Muscle layer of duodenum (tissue), 2 donors: Measurements from ENCODE around the gene BRAF.

ENCODE experiments used
- H3K27ac ChIP-seq: one replicate; pipeline ENCODE4 v1.7.0; 2013; ENCODE audit warnings: mild to moderate bottlenecking, low read length
- H3K27me3 ChIP-seq: one replicate; pipeline ENCODE4 v1.7.0; 2013; ENCODE audit warnings: low read depth, mild to moderate bottlenecking, control low read depth, low read length
- H3K36me3 ChIP-seq, 2 donors: one replicate each; pipeline ENCODE4 v1.7.0; 2013; ENCODE audit warnings: low read length in 2 of 2, control low read depth in 1 of 2, mild to moderate bottlenecking in 1 of 2; ENCODE audit not compliant: insufficient read depth in 2 of 2, control insufficient read depth in 1 of 2
- H3K4me1 ChIP-seq, 2 donors: one replicate each; pipeline ENCODE4 v1.7.0; 2013; ENCODE audit warnings: low read length in 2 of 2, mild to moderate bottlenecking in 2 of 2, control low read depth in 1 of 2, moderate library complexity in 1 of 2; ENCODE audit not compliant: insufficient read depth in 2 of 2, control insufficient read depth in 1 of 2
- H3K4me3 ChIP-seq, 2 donors: one replicate each; pipeline ENCODE4 v1.7.0; 2013; ENCODE audit warnings: low read length in 2 of 2, low read depth in 1 of 2, mild to moderate bottlenecking in 1 of 2
- H3K9me3 ChIP-seq, 2 donors: one replicate each; pipeline ENCODE4 v1.7.0; 2013; ENCODE audit warnings: low read length in 2 of 2, control low read depth in 1 of 2, mild to moderate bottlenecking in 1 of 2; ENCODE audit not compliant: control insufficient read depth in 1 of 2
- donor health status: healthy.

The BRAF gene

GRCh38 chr7:140870003-140870402, 54.7 kb downstream of the BRAF start:
- H3K4me3 ChIP-seq = no peak overlapping the region
- H3K9me3 ChIP-seq = no peaks in the 10 kb centered on the region
- no peak overlapping the region for H3K27ac ChIP-seq
- H3K27me3 ChIP-seq = no peaks in the 10 kb centered on the region
- H3K4me1 ChIP-seq = peaks cover 0 to 3% of the 10 kb centered on the region in 2 donors
- H3K36me3 ChIP-seq = no peaks in the 10 kb centered on the region

- Histone ChIP-seq H3K27ac (no peak overlapping the region), H3K36me3 (no peaks in the 10 kb centered on the region), H3K4me3 (no peak overlapping the region), H3K4me1 (peaks cover 0 to 3% of the 10 kb centered on the region in 2 donors), H3K27me3 (no peaks in the 10 kb centered on the region), H3K9me3 (no peaks in the 10 kb centered on the region)
Observed at GRCh38 chr7:140869430-140869829, 55.3 kb downstream of the BRAF start.

GRCh38 chr7:140867467-140868462, 57.0 kb downstream of the BRAF start:
- peaks cover 0 to 3% of the 10 kb centered on the region in 2 donors for H3K4me1 ChIP-seq
- H3K4me3 ChIP-seq = no peak overlapping the region
- H3K27me3 ChIP-seq = no peaks in the 10 kb centered on the region
- H3K9me3 ChIP-seq = no peaks in the 10 kb centered on the region
- no peaks in the 10 kb centered on the region for H3K36me3 ChIP-seq
- no peak overlapping the region for H3K27ac ChIP-seq

- no peak overlapping the region for H3K4me3 ChIP-seq
- no peaks in the 10 kb centered on the region for H3K9me3 ChIP-seq
- no peak overlapping the region for H3K27ac ChIP-seq
- H3K27me3 ChIP-seq = no peaks in the 10 kb centered on the region
- H3K36me3 ChIP-seq = no peaks in the 10 kb centered on the region
- peaks cover 0 to 3% of the 10 kb centered on the region in 2 donors for H3K4me1 ChIP-seq
Observed at GRCh38 chr7:140866926-140867325, 57.8 kb downstream of the BRAF start.

GRCh38 chr7:140864732-140865131, 60.0 kb downstream of the BRAF start:
- Histone ChIP-seq H3K4me3 (no peak overlapping the region), H3K4me1 (peaks cover 0 to 3% of the 10 kb centered on the region in 2 donors), H3K27me3 (no peaks in the 10 kb centered on the region), H3K36me3 (no peaks in the 10 kb centered on the region), H3K9me3 (no peaks in the 10 kb centered on the region), H3K27ac (no peak overlapping the region)

- H3K27ac ChIP-seq = no peak overlapping the region
- H3K27me3 ChIP-seq = no peaks in the 10 kb centered on the region
- no peaks in the 10 kb centered on the region for H3K9me3 ChIP-seq
- H3K36me3 ChIP-seq = no peaks in the 10 kb centered on the region
- H3K4me1 ChIP-seq = peaks cover 0 to 3% of the 10 kb centered on the region in 2 donors
- no peak overlapping the region for H3K4me3 ChIP-seq
Observed at GRCh38 chr7:140863867-140864266, 60.9 kb downstream of the BRAF start.

- H3K9me3 ChIP-seq = no peaks in the 10 kb centered on the region
- H3K4me3 ChIP-seq = no peak overlapping the region
- H3K4me1 ChIP-seq = peaks cover 0 to 3% of the 10 kb centered on the region in 2 donors
- H3K36me3 ChIP-seq = no peaks in the 10 kb centered on the region
- no peaks in the 10 kb centered on the region for H3K27me3 ChIP-seq
- no peak overlapping the region for H3K27ac ChIP-seq
Observed at GRCh38 chr7:140863184-140863583, 61.5 kb downstream of the BRAF start.

- H3K36me3 ChIP-seq = no peaks in the 10 kb centered on the region
- no peaks in the 10 kb centered on the region for H3K9me3 ChIP-seq
- peaks cover 0 to 9% of the 10 kb centered on the region in 2 donors for H3K4me1 ChIP-seq
- H3K27me3 ChIP-seq = no peaks in the 10 kb centered on the region
- no peak overlapping the region for H3K4me3 ChIP-seq
- H3K27ac ChIP-seq = no peak overlapping the region
Observed at GRCh38 chr7:140857048-140857447, 67.7 kb downstream of the BRAF start.

GRCh38 chr7:140841166-140841715, 83.5 kb downstream of the BRAF start:
- no peak overlapping the region for H3K4me3 ChIP-seq
- H3K27me3 ChIP-seq = no peaks in the 10 kb centered on the region
- no peak overlapping the region for H3K27ac ChIP-seq
- peaks cover 0 to 8% of the 10 kb centered on the region in 2 donors for H3K36me3 ChIP-seq
- H3K9me3 ChIP-seq = no peaks in the 10 kb centered on the region
- H3K4me1 ChIP-seq = no peaks in the 10 kb centered on the region

- no peak overlapping the region for H3K4me3 ChIP-seq
- H3K9me3 ChIP-seq = no peaks in the 10 kb centered on the region
- H3K27ac ChIP-seq = no peak overlapping the region
- peaks cover 0 to 11% of the 10 kb centered on the region in 2 donors for H3K36me3 ChIP-seq
- no peaks in the 10 kb centered on the region for H3K27me3 ChIP-seq
- H3K4me1 ChIP-seq = no peaks in the 10 kb centered on the region
Observed at GRCh38 chr7:140831724-140832123, 93.0 kb downstream of the BRAF start.

- no peak overlapping the region for H3K4me3 ChIP-seq
- H3K9me3 ChIP-seq = no peaks in the 10 kb centered on the region
- peaks cover 0 to 11% of the 10 kb centered on the region in 2 donors for H3K36me3 ChIP-seq
- no peaks in the 10 kb centered on the region for H3K27me3 ChIP-seq
- no peak overlapping the region for H3K27ac ChIP-seq
- H3K4me1 ChIP-seq = no peaks in the 10 kb centered on the region
Observed at GRCh38 chr7:140829720-140830119, 95.0 kb downstream of the BRAF start.
